GM21723 (cell line): ENCODE results near the gene ZNF556.
"Not testable (repeated sequence)": the region's sequence is repeated elsewhere in the genome, so short reads cannot be mapped to it uniquely, and the experiment has no call there.

Experiments used
- ATAC-seq: cut with Tn5 transposase; IDR thresholded peaks from one replicate; pipeline ENCODE4 v1.9.1; 2021; ENCODE audit warnings: mild to moderate bottlenecking, moderate library complexity; ENCODE audit not compliant: unreplicated experiment

The ZNF556 gene

DNA sequence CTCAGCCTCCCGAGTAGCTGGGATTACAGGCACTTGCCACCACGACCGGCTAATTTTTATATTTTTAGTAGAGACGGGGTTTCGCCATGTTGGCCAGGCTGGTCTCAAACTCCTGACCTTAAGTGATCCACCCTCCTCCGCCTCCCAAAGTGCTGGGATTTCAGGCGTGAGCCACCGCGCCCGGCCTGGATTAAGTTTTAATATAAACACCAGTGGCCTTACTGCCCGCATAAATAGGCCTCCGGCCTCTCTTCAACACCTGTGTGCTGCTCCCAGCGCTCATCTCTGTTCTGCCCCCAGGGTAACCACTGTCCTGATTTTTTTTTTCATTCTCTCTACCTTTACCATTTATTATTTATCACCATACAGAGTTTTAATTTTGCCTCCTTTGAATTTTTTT lies 36.2 kb downstream of the ZNF556 start:
- ATAC-seq: not testable (repeated sequence)

GRCh38 chr19:2905918-2906519 lies 38.9 kb downstream of the ZNF556 start:
- no peak for ATAC-seq

DNA sequence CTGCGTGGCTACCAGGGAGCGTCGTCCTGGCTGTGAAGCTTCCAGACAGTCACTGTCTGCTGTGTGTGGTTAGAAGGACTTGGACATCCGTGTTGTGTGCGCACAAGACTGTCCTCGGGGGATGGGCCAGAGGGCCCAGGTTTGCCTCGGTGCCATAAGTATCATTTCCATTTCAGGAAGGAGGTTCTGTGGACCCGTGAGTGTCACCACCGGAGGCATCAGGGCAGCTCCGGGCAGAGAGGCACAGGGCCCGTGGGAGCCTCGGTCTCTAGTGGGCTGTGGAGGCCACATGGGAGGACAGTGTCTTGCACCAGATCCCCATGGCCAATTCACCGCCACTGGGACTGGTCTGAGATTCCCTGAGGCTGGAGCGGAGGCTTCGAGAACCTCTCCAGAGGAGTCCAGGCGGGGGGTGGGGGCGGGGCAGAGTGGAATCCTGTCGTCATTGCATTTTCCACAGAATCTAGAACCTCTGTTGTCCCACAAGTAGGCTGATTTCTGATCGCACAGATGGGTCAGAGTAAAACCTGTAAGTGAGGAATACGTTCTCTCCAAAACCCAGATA lies 39.6 kb downstream of the ZNF556 start:
- no peak for ATAC-seq

DNA sequence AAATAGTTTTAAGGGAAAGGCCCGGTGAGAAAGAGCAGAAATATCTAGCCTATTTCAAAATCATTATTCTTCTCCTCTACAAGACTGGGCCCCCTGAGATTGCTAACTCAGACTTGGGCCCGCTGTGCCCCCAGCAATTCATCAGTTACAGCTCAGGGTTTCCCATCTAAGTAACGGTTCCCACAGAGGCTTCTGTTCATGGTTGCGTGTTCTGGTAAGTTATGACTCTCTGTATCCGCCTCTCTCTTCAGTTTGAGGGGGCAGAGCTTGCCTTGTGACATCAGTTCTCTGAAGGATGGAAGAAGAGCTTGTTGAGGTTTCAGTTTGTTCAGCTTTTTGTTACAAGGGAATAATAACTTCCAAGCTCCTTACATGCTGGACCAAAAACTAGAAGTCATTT lies 45.2 kb downstream of the ZNF556 start:
- ATAC-seq: no peak

DNA sequence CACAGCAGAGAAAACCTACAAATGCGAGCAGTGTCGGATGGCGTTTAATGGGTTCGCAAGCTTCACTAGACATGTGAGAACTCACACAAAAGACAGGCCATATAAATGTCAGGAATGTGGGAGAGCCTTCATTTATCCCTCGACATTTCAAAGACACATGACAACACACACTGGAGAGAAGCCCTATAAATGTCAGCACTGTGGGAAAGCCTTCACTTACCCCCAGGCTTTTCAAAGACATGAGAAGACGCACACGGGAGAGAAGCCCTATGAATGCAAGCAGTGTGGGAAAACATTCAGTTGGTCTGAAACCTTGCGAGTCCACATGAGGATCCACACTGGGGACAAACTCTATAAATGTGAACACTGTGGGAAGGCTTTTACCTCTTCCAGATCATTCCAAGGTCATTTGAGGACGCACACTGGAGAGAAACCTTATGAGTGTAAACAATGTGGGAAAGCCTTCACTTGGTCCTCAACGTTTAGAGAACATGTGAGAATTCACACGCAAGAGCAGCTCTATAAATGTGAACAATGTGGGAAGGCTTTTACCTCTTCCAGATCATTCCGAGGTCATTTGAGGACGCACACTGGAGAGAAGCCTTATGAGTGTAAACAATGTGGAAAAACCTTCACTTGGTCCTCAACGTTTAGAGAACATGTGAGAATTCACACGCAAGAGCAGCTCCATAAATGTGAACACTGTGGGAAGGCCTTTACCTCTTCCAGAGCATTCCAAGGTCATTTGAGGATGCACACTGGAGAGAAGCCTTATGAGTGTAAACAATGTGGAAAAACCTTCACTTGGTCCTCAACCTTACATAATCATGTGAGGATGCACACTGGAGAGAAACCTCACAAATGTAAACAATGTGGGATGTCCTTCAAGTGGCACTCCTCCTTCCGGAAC lies 50.4 kb downstream of the ZNF556 start:
- ATAC-seq: no peak

- no peak for ATAC-seq
These were observed 55.9 kb downstream of the ZNF556 start for GRCh38 chr19:2922987-2923386.

DNA sequence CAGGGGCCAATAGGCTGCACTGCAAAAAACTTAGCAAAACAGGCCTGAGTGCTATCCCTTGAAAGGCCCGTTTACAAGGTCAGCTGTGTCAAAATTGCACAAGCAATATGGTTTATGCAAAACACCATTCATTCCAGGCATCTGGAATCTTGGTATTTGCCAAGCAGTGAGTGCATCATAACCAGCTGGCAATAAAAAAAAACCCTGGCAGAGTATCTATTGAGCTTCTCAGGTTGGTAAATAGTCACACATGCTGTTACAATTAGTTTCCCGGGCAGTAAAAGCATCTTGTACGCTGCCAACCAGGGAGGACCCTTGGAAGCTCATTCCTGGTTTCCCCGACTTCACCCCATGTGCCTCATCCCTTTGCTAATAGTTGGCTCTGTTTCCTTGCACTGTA lies 56.4 kb downstream of the ZNF556 start:
- ATAC-seq: no peak

- no peak for ATAC-seq
These were observed 59.4 kb downstream of the ZNF556 start for GRCh38 chr19:2926341-2927031.

DNA sequence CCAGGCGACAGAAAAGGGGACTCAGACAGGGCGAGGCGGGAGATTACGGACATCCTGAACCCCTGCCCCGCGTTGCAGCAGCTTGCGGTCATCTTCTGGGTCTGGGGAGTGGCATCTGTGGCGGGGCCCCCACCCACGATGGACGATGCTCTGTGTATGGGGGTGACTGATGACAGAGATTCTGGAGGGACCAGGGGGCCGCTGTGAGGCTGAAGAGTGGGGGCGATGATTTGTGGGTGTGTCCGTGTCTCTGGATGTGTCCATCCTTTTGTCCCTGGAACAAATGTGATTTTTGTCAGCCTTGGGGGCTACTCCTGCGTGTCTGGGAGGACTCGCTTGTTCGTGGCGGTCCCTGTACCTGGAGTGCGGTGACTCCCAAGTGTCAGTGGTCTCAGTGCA lies 59.9 kb downstream of the ZNF556 start:
- ATAC-seq: no peak
